Adipocyte (in vitro differentiated cells): Measurements from ENCODE around the gene KIR3DL3.
"Not testable (repeated sequence)": the region's sequence is repeated elsewhere in the genome, so short reads cannot be mapped to it uniquely, and the experiment has no call there.

Experiments used
- DNase-seq: peaks from one replicate; pipeline ENCODE4 v3.0.0-alpha.2; 2015; ENCODE audit warnings: low read depth
- H3K27me3 ChIP-seq: replicated peaks from 2 replicates; pipeline ENCODE4 v1.7.0; 2013; ENCODE audit warnings: mild to moderate bottlenecking, low read length, moderate library complexity; ENCODE audit not compliant: control insufficient read depth, insufficient read depth
- H3K36me3 ChIP-seq: 2 replicates; pipeline ENCODE4 v1.7.0; 2013; ENCODE audit warnings: low read length, mild to moderate bottlenecking, moderate library complexity; ENCODE audit not compliant: control insufficient read depth, insufficient read depth, severe bottlenecking
- H3K4me1 ChIP-seq: 2 replicates; pipeline ENCODE4 v1.7.0; 2013; ENCODE audit warnings: mild to moderate bottlenecking, low read length, moderate library complexity; ENCODE audit not compliant: control insufficient read depth, insufficient read depth
- H3K4me3 ChIP-seq: 2 replicates; pipeline ENCODE4 v1.7.0; 2013; ENCODE audit warnings: mild to moderate bottlenecking, low read length, moderate library complexity
- H3K9ac ChIP-seq: 2 replicates; pipeline ENCODE4 v1.7.0; 2013; ENCODE audit warnings: mild to moderate bottlenecking, low read length, moderate library complexity
- H3K9me3 ChIP-seq: 2 replicates; pipeline ENCODE4 v1.7.0; 2013; ENCODE audit warnings: mild to moderate bottlenecking, low read length, moderate library complexity; ENCODE audit not compliant: control insufficient read depth

The KIR3DL3 gene

DNA sequence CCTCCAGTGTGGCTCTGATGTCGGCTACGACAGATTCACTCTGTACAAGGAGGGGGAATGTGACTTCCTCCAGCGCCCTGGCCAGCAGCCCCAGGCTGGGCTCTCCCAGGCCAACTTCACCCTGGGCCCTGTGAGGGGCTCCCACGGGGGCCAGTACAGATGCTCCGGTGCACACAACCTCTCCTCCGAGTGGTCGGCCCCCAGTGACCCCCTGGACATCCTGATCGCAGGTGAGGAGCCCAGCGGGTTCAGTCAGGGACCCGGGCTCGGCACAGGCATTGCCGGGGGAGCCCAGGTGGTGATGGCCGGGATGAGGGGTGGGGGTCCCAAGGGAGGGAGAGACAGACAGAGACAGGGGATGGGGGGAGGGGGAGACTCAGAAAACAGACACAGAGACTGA, 26.5 kb upstream of the KIR3DL3 start:
- not testable (repeated sequence) for H3K4me1 ChIP-seq, H3K36me3 ChIP-seq, H3K9ac ChIP-seq, H3K4me3 ChIP-seq, H3K9me3 ChIP-seq, H3K27me3 ChIP-seq, DNase-seq

GRCh38 chr19:54704928-54705327, 19.3 kb upstream of the KIR3DL3 start:
- H3K4me1 ChIP-seq: no peaks in the 10 kb centered on the region
- H3K9ac ChIP-seq: no peak overlapping the region
- H3K27me3 ChIP-seq: no peaks in the 10 kb centered on the region
- H3K4me3 ChIP-seq: no peak overlapping the region
- no peak for DNase-seq
- no peaks in the 10 kb centered on the region for H3K9me3 ChIP-seq
- no peaks in the 10 kb centered on the region for H3K36me3 ChIP-seq

GRCh38 chr19:54707962-54708361, 16.3 kb upstream of the KIR3DL3 start:
- H3K4me1 ChIP-seq: no peaks in the 10 kb centered on the region
- H3K9me3 ChIP-seq: no peaks in the 10 kb centered on the region
- H3K9ac ChIP-seq: no peak overlapping the region
- no peak overlapping the region for H3K4me3 ChIP-seq
- no peaks in the 10 kb centered on the region for H3K36me3 ChIP-seq
- no peaks in the 10 kb centered on the region for H3K27me3 ChIP-seq
- no peak for DNase-seq

DNA sequence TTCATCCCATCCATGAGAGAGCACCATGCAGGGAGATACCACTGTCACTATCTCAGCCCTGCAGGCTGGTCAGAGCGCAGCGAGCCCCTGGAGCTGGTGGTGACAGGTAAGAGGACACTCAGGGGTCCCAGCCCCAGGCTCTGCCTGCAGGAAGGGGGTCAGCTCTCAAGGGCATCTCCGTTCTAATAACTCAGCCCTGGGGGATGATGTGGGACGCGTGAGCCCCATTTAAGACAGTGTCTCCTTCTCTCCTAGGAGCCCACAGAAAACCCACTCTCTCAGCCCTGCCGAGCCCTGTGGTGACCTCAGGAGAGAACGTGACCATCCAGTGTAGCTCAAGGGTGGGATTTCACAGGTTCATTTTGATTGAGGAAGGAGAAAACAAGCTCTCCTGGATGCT, 15.5 kb upstream of the KIR3DL3 start:
- DNase-seq: no peak
- Histone ChIP-seq H3K4me3 (no peak overlapping the region), H3K27me3 (no peaks in the 10 kb centered on the region), H3K4me1 (no peaks in the 10 kb centered on the region), H3K9me3 (no peaks in the 10 kb centered on the region), H3K36me3 (no peaks in the 10 kb centered on the region), H3K9ac (no peak overlapping the region)

DNA sequence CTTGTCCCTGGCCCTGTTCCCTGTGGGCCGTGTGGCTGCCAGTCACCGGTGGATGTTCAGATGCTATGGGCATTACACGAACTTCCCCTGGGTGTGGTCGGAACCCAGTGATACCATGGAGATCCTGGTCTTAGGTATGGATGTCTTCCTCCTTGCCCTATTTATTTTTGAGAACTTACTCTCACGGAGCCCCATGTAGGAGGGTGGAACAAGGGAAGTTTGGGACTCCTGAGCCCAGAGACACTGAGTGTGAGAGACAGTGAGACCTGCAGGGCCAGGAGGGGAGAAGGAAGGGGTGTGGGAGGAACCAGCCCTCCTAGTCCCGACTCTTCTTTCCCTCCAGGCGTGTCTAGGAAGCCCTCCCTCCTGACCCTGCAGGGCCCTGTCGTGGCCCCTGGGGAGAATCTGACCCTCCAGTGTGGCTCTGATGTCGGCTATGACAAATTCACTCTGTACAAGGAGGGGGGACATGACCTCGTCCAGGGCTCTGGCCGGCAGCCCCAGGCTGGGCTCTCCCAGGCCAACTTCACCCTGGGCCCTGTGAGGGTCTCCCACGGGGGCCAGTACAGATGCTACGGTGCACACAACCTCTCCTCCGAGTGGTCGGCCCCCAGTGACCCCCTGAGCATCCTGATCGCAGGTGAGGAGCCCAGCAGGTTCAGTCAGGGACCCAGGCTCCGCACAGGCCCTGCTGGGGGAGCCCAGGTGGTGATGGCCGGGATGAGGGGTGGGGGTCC, 14.9 kb upstream of the KIR3DL3 start:
- no peaks in the 10 kb centered on the region for H3K27me3 ChIP-seq
- H3K4me3 ChIP-seq: no peak overlapping the region
- no peak for DNase-seq

DNA sequence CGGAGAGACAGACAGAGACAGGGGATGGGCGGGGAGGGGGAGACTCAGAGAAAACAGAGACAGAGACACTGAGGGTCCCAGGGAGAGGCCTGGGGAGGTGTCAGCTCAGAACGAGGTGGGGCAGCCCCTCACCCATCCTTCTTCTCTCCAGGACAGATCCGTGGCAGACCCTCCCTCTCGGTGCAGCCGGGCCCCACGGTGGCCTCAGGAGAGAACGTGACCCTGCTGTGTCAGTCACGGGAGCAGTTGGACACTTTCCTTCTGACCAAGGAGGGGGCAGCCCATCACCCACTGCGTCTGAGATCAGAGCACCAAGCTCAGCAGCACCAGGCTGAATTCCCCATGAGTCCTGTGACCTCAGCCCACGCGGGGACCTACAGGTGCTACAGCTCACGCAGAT, 14.3 kb upstream of the KIR3DL3 start:
- H3K9me3 ChIP-seq, H3K36me3 ChIP-seq, H3K27me3 ChIP-seq, DNase-seq, H3K9ac ChIP-seq, H3K4me1 ChIP-seq, H3K4me3 ChIP-seq: not testable (repeated sequence)

More for the DNA sequence above, 14.9 kb upstream of the KIR3DL3 start:
- H3K4me1 ChIP-seq: no peaks in the 10 kb centered on the region
- no peaks in the 10 kb centered on the region for H3K36me3 ChIP-seq
- no peak overlapping the region for H3K9ac ChIP-seq
- no peaks in the 10 kb centered on the region for H3K9me3 ChIP-seq

- Histone ChIP-seq H3K9me3 (peaks cover 36% of the 10 kb centered on the region), H3K9ac (no peak overlapping the region), H3K36me3 (no peaks in the 10 kb centered on the region), H3K4me1 (no peaks in the 10 kb centered on the region), H3K27me3 (no peaks in the 10 kb centered on the region), H3K4me3 (no peak overlapping the region)
- DNase-seq: no peak
These were observed 402 bp downstream of the KIR3DL3 start for GRCh38 chr19:54724644-54725043.

GRCh38 chr19:54725321-54725720, 1.1 kb downstream of the KIR3DL3 start:
- Histone ChIP-seq H3K4me1 (no peaks in the 10 kb centered on the region), H3K4me3 (no peak overlapping the region), H3K36me3 (no peaks in the 10 kb centered on the region), H3K9me3 (peaks cover 29% of the 10 kb centered on the region), H3K27me3 (no peaks in the 10 kb centered on the region), H3K9ac (no peak overlapping the region)
- DNase-seq: no peak

GRCh38 chr19:54727562-54727961, 3.3 kb downstream of the KIR3DL3 start:
- Histone ChIP-seq H3K4me3 (no peak overlapping the region), H3K4me1 (no peaks in the 10 kb centered on the region), H3K36me3 (no peaks in the 10 kb centered on the region), H3K27me3 (no peaks in the 10 kb centered on the region), H3K9me3 (peaks cover 9% of the 10 kb centered on the region), H3K9ac (no peak overlapping the region)
- DNase-seq: no peak

GRCh38 chr19:54728167-54728566, 3.9 kb downstream of the KIR3DL3 start:
- Histone ChIP-seq H3K36me3 (no peaks in the 10 kb centered on the region), H3K27me3 (no peaks in the 10 kb centered on the region), H3K4me3 (no peak overlapping the region), H3K4me1 (no peaks in the 10 kb centered on the region), H3K9ac (no peak overlapping the region), H3K9me3 (peaks cover 3% of the 10 kb centered on the region)
- no peak for DNase-seq

GRCh38 chr19:54729416-54730188, 5.4 kb downstream of the KIR3DL3 start:
- no peaks in the 10 kb centered on the region for H3K27me3 ChIP-seq
- H3K4me3 ChIP-seq: no peak overlapping the region
- H3K4me1 ChIP-seq: no peaks in the 10 kb centered on the region
- no peaks in the 10 kb centered on the region for H3K36me3 ChIP-seq
- no peak for DNase-seq
- peaks cover 2% of the 10 kb centered on the region for H3K9me3 ChIP-seq
- no peak overlapping the region for H3K9ac ChIP-seq
